HepG2 (cell line): ENCODE results near the gene SESN1. TPM values are rescaled to one million over a fixed set of nuclear protein-coding genes. Genes with fewer than 3 reads are reported as not detected.

Experiments used
- ATAC-seq: fragments of 200-7000 bp; cut with Tn5 transposase; 3 replicates; pipeline ENCODE4 v1.9.1; 2020; ENCODE audit warnings: mild to moderate bottlenecking, moderate library complexity
- BruUV-seq: library from RNA; stranded (reverse); fragments of 400-500 nt; replicated peaks from 2 replicates; lab custom pipeline; 2021; lab: Mats Ljungman, UMichigan
- CTCF ChIA-PET: fragments of 300-600 bp; formaldehyde crosslinking; extraction: SDS; loops from one replicate; lab custom pipeline; 2021; ENCODE audit warnings: low total read pairs, inconsistent platforms, low intra/inter-chr PET ratio; lab: Yijun Ruan, JAX
- POLR2A ChIA-PET: fragments of 350-600 bp; sonication (Branson Sonifier 250); formaldehyde crosslinking; loops from one replicate; lab custom pipeline; 2020; ENCODE audit warnings: antibody characterized with exemption, inconsistent platforms; lab: Yijun Ruan, JAX
- DNase-seq: peaks from one replicate; pipeline ENCODE4 v3.0.0-alpha.2; 2015; ENCODE audit warnings: low spot score
- FAIRE-seq: peaks from 3 replicates; lab custom pipeline; 2011; peaks lifted over from hg19 to GRCh38; lab: Jason Lieb, UNC
- H2AFZ ChIP-seq: one replicate; pipeline ENCODE4 v1.6.1; 2011; ENCODE audit warnings: low read length, inconsistent platforms
- H3K27ac ChIP-seq: fragments of 300-600 bp; 3 replicates; pipeline ENCODE4 v1.8.0; 2011; ENCODE audit warnings: mixed run types, mild to moderate bottlenecking, mixed read lengths, low read length, inconsistent platforms; ENCODE audit not compliant: insufficient read depth; ENCODE audit errors: extremely low read length
- H3K27me3 ChIP-seq, 2 experiments: fragments of 200-600 bp in 1 of 2; 2 replicates in 1 of 2; 3 replicates in 1 of 2; pipeline versions ENCODE4 v1.6.0 to v1.8.0; 2011; ENCODE audit warnings: low read length in 2 of 2, mild to moderate bottlenecking in 2 of 2, moderate library complexity in 2 of 2, inconsistent platforms in 1 of 2; ENCODE audit not compliant: insufficient read depth in 2 of 2, control insufficient read depth in 1 of 2
- H3K36me3 ChIP-seq, 2 experiments: fragments of 200-600 bp in 1 of 2; replicated peaks in 1 of 2; 2 replicates in 1 of 2; 3 replicates in 1 of 2; pipeline versions ENCODE4 v1.5.1 to v1.8.0; 2011; ENCODE audit warnings: low read length in 2 of 2, inconsistent platforms in 1 of 2; ENCODE audit not compliant: insufficient read depth in 2 of 2, control insufficient read depth in 1 of 2
- H3K4me1 ChIP-seq: 2 replicates; pipeline ENCODE4 v1.5.1; 2012; ENCODE audit warnings: low read length, inconsistent platforms; ENCODE audit not compliant: insufficient read depth
- H3K4me2 ChIP-seq: 2 replicates; pipeline ENCODE4 v1.6.0; 2011; ENCODE audit warnings: low read depth, low read length, inconsistent platforms
- H3K4me3 ChIP-seq, 3 experiments: fragments of 200-600 bp in 1 of 3; sonication (generic), shearing (Covaris generic) in 1 of 3; replicated peaks in 1 of 3; 2 replicates each; pipeline ENCODE4 v1.5.1; 2011 to 2016; ENCODE audit warnings: low read length in 3 of 3, inconsistent platforms in 2 of 3, low read depth in 2 of 3, mild to moderate bottlenecking in 2 of 3, control low read depth in 1 of 3, mixed read lengths in 1 of 3; ENCODE audit not compliant: insufficient read depth in 1 of 3
- H3K79me2 ChIP-seq: one replicate; pipeline ENCODE4 v1.6.1; 2011; ENCODE audit warnings: low read length, inconsistent platforms; ENCODE audit not compliant: insufficient read depth
- H3K9ac ChIP-seq: 2 replicates; pipeline ENCODE4 v1.6.0; 2011; ENCODE audit warnings: mild to moderate bottlenecking, low read depth, low read length, inconsistent platforms; ENCODE audit not compliant: insufficient read depth
- H3K9me3 ChIP-seq: 2 replicates; pipeline ENCODE4 v1.5.1; 2012; ENCODE audit warnings: mild to moderate bottlenecking, low read length
- H4K20me1 ChIP-seq: 2 replicates; pipeline ENCODE4 v1.6.0; 2011; ENCODE audit warnings: inconsistent platforms, mild to moderate bottlenecking, low read length, moderate library complexity; ENCODE audit not compliant: insufficient read depth
- ATF7-NPFF ChIP-seq: sonication (generic); formaldehyde crosslinking; IDR thresholded peaks from 2 replicates; pipeline ENCODE4 v1.8.1; 2023; ENCODE audit warnings: mild to moderate bottlenecking, low read depth, missing genetic modification reagents, moderate library complexity
- PTBP1 ChIP-seq: fragments of 200-400 bp; formaldehyde crosslinking; IDR thresholded peaks from 2 replicates; pipeline ENCODE4 v1.6.1; 2018; ENCODE audit warnings: low read length, low read depth; ENCODE audit not compliant: poor library complexity, severe bottlenecking
- SSRP1 ChIP-seq: IDR thresholded peaks from 2 replicates; pipeline ENCODE4 v1.6.1; 2016; ENCODE audit warnings: control low read depth
- TGIF2 ChIP-seq: IDR thresholded peaks from 2 replicates; pipeline ENCODE4 v1.6.1; 2016; ENCODE audit warnings: control low read depth, missing compliant biosample characterization
- U2AF2 ChIP-seq: fragments of 200-400 bp; formaldehyde crosslinking; IDR thresholded peaks from 2 replicates; pipeline ENCODE4 v1.6.1; 2017; ENCODE audit warnings: low read depth, mild to moderate bottlenecking, low read length
- ZKSCAN8 ChIP-seq: IDR thresholded peaks from 2 replicates; pipeline ENCODE4 v1.6.1; 2016; ENCODE audit warnings: borderline replicate concordance, missing genetic modification reagents, missing compliant biosample characterization
- ZNF776 ChIP-seq: sonication (generic); formaldehyde crosslinking; IDR thresholded peaks from 2 replicates; pipeline ENCODE4 v1.4.0; 2020; ENCODE audit warnings: mild to moderate bottlenecking, missing genetic modification reagents
- ZSCAN25 ChIP-seq: sonication (generic); formaldehyde crosslinking; IDR thresholded peaks from 2 replicates; pipeline ENCODE4 v1.8.0; 2022; ENCODE audit warnings: mild to moderate bottlenecking, missing genetic modification reagents
- WGBS: methylation state at CpG from one replicate; pipeline ENCODE4 v1.1.6; 2017; ENCODE audit warnings: low lambda C conversion rate; 5-methylcytosine and 5-hydroxymethylcytosine counted together
- in situ Hi-C: cut with HindIII; loops from 2 replicates; pipeline ENCODE4 v1.10.0; 2017; ENCODE audit warnings: low pct_unique_long_range_greater_than_20kb; ENCODE audit not compliant: extremely low pct_ligation_motif_present
- intact Hi-C: fragments of 100-400 bp; cut with micrococcal nuclease; formaldehyde crosslinking; loops from one replicate; pipeline ENCODE4 v1.10.0; 2022; ENCODE audit not compliant: unreplicated experiment
- polyA plus RNA-seq, 8 experiments: library from polyadenylated mRNA; depleted of rRNA in 3 of 8; stranded (reverse) in 7 of 8; unstranded in 1 of 8; fragments of >200 nt; fragmentation: Illumina TruSeq in 4 of 8; extraction: Trizol in 4 of 8; gene quantifications; 2 replicates each; pipeline versions ENCODE4 v1.2.1 to v1.2.3, GENCODE V29; 2011 to 2016; ENCODE audit warnings: low read depth in 4 of 8, missing spikeins in 1 of 8, mixed read lengths in 1 of 8; ENCODE audit not compliant: insufficient read depth in 1 of 8
- total RNA-seq, 5 experiments: library from RNA; depleted of rRNA; stranded (reverse); fragments of >200 nt; fragmentation: Illumina TruSeq; extraction: Trizol; gene quantifications; 2 replicates each; pipeline ENCODE4 v1.2.3, GENCODE V29; 2016; ENCODE audit warnings: low read depth in 1 of 5
- TF ChIP-seq, protein P1 (sequence below), 2 experiments: sonication (generic) in 1 of 2; formaldehyde crosslinking in 1 of 2; IDR thresholded peaks; 2 replicates each; pipeline versions ENCODE4 v1.6.1 to v1.9.0; 2014 to 2022; ENCODE audit warnings: antibody characterized with exemption in 1 of 2, borderline replicate concordance in 1 of 2, inconsistent platforms in 1 of 2, low read depth in 1 of 2, missing genetic modification reagents in 1 of 2
- TF ChIP-seq, protein P2 (sequence below): sonication (generic); formaldehyde crosslinking; IDR thresholded peaks from 2 replicates; pipeline ENCODE4 v1.8.0; 2022; ENCODE audit warnings: missing genetic modification reagents, mild to moderate bottlenecking, moderate library complexity, borderline replicate concordance
- TF ChIP-seq, protein P3 (sequence below): sonication (generic); formaldehyde crosslinking; IDR thresholded peaks from 2 replicates; pipeline ENCODE4 v1.4.0; 2020; ENCODE audit warnings: missing genetic modification reagents, borderline replicate concordance

SESN1 gene
- total and polyA plus RNA-seq, 2 of the 13 experiments (the other 11 are each of a cell fraction or from before 2014, with no cell fraction given) = 24.9 to 44.7 TPM

DNA sequence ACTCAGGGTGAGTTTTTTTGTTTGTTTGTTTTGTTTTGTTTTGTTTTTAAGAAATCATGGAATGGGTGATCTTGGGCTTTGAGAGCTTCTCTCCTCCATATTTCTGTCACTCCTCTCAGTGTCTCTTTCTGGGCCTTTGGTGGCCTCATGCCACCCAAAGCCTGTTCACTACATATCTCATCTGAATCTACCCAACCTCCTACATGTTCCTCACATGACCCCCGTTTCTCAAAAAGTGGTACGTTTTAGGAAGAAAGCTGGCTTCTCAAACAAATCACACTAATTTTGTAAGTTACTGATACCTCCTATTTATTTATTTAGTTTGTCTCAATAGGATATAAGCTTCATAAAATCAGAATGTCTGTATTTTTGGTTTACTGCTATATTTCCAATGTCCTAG is 80.0 kb downstream of the SESN1 start (continued):
- TF ChIP-seq, protein P1, sequence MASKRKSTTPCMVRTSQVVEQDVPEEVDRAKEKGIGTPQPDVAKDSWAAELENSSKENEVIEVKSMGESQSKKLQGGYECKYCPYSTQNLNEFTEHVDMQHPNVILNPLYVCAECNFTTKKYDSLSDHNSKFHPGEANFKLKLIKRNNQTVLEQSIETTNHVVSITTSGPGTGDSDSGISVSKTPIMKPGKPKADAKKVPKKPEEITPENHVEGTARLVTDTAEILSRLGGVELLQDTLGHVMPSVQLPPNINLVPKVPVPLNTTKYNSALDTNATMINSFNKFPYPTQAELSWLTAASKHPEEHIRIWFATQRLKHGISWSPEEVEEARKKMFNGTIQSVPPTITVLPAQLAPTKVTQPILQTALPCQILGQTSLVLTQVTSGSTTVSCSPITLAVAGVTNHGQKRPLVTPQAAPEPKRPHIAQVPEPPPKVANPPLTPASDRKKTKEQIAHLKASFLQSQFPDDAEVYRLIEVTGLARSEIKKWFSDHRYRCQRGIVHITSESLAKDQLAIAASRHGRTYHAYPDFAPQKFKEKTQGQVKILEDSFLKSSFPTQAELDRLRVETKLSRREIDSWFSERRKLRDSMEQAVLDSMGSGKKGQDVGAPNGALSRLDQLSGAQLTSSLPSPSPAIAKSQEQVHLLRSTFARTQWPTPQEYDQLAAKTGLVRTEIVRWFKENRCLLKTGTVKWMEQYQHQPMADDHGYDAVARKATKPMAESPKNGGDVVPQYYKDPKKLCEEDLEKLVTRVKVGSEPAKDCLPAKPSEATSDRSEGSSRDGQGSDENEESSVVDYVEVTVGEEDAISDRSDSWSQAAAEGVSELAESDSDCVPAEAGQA (IDR thresholded peaks at IDR 0.05; ENCODE audit: low read depth) = no peak
- TF ChIP-seq, protein P1 (CRISPR knock-in tag; IDR thresholded peaks at IDR 0.05; ENCODE audit: borderline replicate concordance) = no peak
- TF ChIP-seq PTBP1 (no peak), TGIF2 (CRISPR knock-in tag) (no peak)

DNA sequence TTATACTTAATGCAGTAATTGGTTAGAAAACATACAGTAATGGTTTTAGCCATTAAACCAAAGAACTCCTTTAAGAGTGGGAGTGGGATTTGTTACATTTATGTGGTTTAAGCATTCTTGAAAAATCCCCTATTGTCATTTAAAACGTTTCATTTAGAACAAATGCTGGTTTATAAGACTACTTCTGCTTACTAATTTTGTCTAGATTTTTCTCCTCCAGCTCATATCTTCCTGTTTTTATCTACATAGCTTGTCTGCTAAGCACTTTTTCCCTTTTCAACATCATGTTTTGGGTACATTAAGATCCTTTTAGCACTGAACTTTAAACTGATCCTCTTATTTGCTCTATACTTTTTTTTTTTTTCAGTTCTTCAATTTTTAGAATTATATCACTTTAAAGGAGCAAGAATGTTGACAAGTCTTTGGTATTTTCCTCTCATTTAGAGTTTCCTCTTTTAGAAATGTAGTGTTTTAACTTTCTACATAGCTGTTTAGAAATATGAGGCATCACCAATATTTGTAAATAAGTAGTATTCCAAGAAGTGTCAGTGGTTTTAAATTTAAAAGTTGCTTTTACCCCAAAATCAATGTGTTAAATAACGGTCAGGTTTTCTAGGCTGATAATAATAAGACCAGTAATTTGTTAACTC is 80.9 kb downstream of the SESN1 start:
- Histone ChIP-seq H3K9ac (no peak overlapping the region), H3K4me1 (peaks cover 24% of the 10 kb centered on the region), H3K27ac (no peak overlapping the region), H3K4me3 (no peak overlapping the region), H4K20me1 (no peaks in the 10 kb centered on the region), H3K36me3 (no peaks in the 10 kb centered on the region), H3K79me2 (peaks cover 11% of the 10 kb centered on the region), H2AFZ (no peak overlapping the region), H3K9me3 (no peaks in the 10 kb centered on the region), H3K4me2 (no peak overlapping the region), H3K27me3 (no peaks in the 10 kb centered on the region; a peak in 1 of 5 replicates)
- intact Hi-C loops = no loop called here
- ChIA-PET POLR2A (no interaction called here), CTCF (no interaction called here)
- DNase-seq (no peak), FAIRE-seq (no peak), ATAC-seq (no peak)
- WGBS = 47% methylated on average over 2 of the region's 2 CpGs
- in situ Hi-C loops = no loop called here
- BruUV-seq = no TSS peak
- TF ChIP-seq ZSCAN25 (CRISPR knock-in tag) = no peak
- TF ChIP-seq, protein P2, sequence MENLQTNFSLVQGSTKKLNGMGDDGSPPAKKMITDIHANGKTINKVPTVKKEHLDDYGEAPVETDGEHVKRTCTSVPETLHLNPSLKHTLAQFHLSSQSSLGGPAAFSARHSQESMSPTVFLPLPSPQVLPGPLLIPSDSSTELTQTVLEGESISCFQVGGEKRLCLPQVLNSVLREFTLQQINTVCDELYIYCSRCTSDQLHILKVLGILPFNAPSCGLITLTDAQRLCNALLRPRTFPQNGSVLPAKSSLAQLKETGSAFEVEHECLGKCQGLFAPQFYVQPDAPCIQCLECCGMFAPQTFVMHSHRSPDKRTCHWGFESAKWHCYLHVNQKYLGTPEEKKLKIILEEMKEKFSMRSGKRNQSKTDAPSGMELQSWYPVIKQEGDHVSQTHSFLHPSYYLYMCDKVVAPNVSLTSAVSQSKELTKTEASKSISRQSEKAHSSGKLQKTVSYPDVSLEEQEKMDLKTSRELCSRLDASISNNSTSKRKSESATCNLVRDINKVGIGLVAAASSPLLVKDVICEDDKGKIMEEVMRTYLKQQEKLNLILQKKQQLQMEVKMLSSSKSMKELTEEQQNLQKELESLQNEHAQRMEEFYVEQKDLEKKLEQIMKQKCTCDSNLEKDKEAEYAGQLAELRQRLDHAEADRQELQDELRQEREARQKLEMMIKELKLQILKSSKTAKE = no peak
- TF ChIP-seq ZNF776 (CRISPR knock-in tag) = no peak
- no peak for TF ChIP-seq U2AF2
- TF ChIP-seq, protein P3, sequence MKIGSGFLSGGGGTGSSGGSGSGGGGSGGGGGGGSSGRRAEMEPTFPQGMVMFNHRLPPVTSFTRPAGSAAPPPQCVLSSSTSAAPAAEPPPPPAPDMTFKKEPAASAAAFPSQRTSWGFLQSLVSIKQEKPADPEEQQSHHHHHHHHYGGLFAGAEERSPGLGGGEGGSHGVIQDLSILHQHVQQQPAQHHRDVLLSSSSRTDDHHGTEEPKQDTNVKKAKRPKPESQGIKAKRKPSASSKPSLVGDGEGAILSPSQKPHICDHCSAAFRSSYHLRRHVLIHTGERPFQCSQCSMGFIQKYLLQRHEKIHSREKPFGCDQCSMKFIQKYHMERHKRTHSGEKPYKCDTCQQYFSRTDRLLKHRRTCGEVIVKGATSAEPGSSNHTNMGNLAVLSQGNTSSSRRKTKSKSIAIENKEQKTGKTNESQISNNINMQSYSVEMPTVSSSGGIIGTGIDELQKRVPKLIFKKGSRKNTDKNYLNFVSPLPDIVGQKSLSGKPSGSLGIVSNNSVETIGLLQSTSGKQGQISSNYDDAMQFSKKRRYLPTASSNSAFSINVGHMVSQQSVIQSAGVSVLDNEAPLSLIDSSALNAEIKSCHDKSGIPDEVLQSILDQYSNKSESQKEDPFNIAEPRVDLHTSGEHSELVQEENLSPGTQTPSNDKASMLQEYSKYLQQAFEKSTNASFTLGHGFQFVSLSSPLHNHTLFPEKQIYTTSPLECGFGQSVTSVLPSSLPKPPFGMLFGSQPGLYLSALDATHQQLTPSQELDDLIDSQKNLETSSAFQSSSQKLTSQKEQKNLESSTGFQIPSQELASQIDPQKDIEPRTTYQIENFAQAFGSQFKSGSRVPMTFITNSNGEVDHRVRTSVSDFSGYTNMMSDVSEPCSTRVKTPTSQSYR (CRISPR knock-in tag) = no peak
- TF ChIP-seq ATF7-NPFF (CRISPR knock-in tag) = no peak
- TF ChIP-seq SSRP1 (CRISPR knock-in tag) = no peak
- TF ChIP-seq ZKSCAN8 (CRISPR knock-in tag) = no peak
